Caco-2 (cell line): ENCODE data around the gene RELCH. TPM values are rescaled to one million over a fixed set of nuclear protein-coding genes. Genes with fewer than 3 reads are reported as not detected.

Experiments
- BruUV-seq: library from RNA; stranded (reverse); fragments of 400-500 nt; replicated peaks from 2 replicates; lab custom pipeline; 2021; lab: Mats Ljungman, UMichigan
- CTCF ChIA-PET: fragments of 300-600 bp; sonication (Branson Sonifier 250); formaldehyde crosslinking; loops from one replicate; lab custom pipeline; 2022; ENCODE audit warnings: antibody characterized with exemption; lab: Charles Lee
- POLR2A ChIA-PET: fragments of 300-600 bp; sonication (Branson Sonifier 250); formaldehyde crosslinking; loops from one replicate; lab custom pipeline; 2022; ENCODE audit warnings: antibody characterized with exemption; lab: Charles Lee
- DNase-seq, 2 experiments: peaks; one replicate each; pipeline versions ENCODE4 v3.0.0 to v3.0.0-alpha.2; 2020 to 2022
- H3K27me3 ChIP-seq: replicated peaks from 2 replicates; pipeline ENCODE4 v1.6.0; 2011; ENCODE audit warnings: low read length; ENCODE audit not compliant: control insufficient read depth, insufficient read depth
- H3K36me3 ChIP-seq: 2 replicates; pipeline ENCODE4 v1.5.1; 2011; ENCODE audit warnings: low read length; ENCODE audit not compliant: control insufficient read depth, insufficient read depth
- H3K4me1 ChIP-seq: fragments of 250-450 bp; sonication (Bioruptor Pico); 2 replicates; pipeline ENCODE4 v1.5.1; 2020; ENCODE audit warnings: mild to moderate bottlenecking
- H3K4me3 ChIP-seq: 2 replicates; pipeline ENCODE4 v1.5.1; 2011; ENCODE audit warnings: low read depth, mild to moderate bottlenecking, control low read depth, low read length
- H3K9me3 ChIP-seq: fragments of 250-450 bp; sonication (Bioruptor Pico); 2 replicates; pipeline ENCODE4 v1.5.1; 2020; ENCODE audit warnings: mild to moderate bottlenecking, moderate library complexity
- H3K27ac Mint-ChIP-seq: one replicate; pipeline ENCODE4 v1.8.0; 2022; ENCODE audit warnings: mixed read lengths; ENCODE audit not compliant: unreplicated experiment
- H3K27me3 Mint-ChIP-seq: one replicate; pipeline ENCODE4 v1.8.0; 2022; ENCODE audit warnings: mixed read lengths; ENCODE audit not compliant: insufficient read depth, unreplicated experiment
- H3K36me3 Mint-ChIP-seq: one replicate; pipeline ENCODE4 v1.8.0; 2022; ENCODE audit warnings: mild to moderate bottlenecking, mixed read lengths; ENCODE audit not compliant: insufficient read depth, unreplicated experiment
- H3K4me1 Mint-ChIP-seq: one replicate; pipeline ENCODE4 v1.8.0; 2022; ENCODE audit warnings: low read depth, mixed read lengths; ENCODE audit not compliant: unreplicated experiment
- H3K4me3 Mint-ChIP-seq: one replicate; pipeline ENCODE4 v1.8.0; 2022; ENCODE audit warnings: mild to moderate bottlenecking, moderate library complexity, mixed read lengths; ENCODE audit not compliant: unreplicated experiment
- H3K9me3 Mint-ChIP-seq: one replicate; pipeline ENCODE4 v1.8.0; 2022; ENCODE audit warnings: mixed read lengths; ENCODE audit not compliant: unreplicated experiment
- CTCF ChIP-seq, 2 experiments: fragments of 200-600 bp in 1 of 2; IDR thresholded peaks; 1 replicate in 1 of 2; 2 replicates in 1 of 2; pipeline versions ENCODE4 v1.5.1 to v1.8.0; 2011 to 2022; ENCODE audit warnings: antibody characterized with exemption in 1 of 2, control low read depth in 1 of 2, inconsistent platforms in 1 of 2, low read depth in 1 of 2, low read length in 1 of 2, mild to moderate bottlenecking in 1 of 2, moderate library complexity in 1 of 2; ENCODE audit not compliant: insufficient read depth in 1 of 2, severe bottlenecking in 1 of 2, unreplicated experiment in 1 of 2
- intact Hi-C: fragments of 100-400 bp; cut with micrococcal nuclease; formaldehyde crosslinking; loops from one replicate; pipeline ENCODE4 v1.10.0; 2022; ENCODE audit not compliant: unreplicated experiment
- total RNA-seq: library from RNA; stranded (reverse); gene quantifications from 2 replicates; pipeline ENCODE4 v1.2.3, GENCODE V29; 2022

RELCH gene
- total RNA-seq, 1 experiment from 2014 or later, result 16.8 TPM

DNA sequence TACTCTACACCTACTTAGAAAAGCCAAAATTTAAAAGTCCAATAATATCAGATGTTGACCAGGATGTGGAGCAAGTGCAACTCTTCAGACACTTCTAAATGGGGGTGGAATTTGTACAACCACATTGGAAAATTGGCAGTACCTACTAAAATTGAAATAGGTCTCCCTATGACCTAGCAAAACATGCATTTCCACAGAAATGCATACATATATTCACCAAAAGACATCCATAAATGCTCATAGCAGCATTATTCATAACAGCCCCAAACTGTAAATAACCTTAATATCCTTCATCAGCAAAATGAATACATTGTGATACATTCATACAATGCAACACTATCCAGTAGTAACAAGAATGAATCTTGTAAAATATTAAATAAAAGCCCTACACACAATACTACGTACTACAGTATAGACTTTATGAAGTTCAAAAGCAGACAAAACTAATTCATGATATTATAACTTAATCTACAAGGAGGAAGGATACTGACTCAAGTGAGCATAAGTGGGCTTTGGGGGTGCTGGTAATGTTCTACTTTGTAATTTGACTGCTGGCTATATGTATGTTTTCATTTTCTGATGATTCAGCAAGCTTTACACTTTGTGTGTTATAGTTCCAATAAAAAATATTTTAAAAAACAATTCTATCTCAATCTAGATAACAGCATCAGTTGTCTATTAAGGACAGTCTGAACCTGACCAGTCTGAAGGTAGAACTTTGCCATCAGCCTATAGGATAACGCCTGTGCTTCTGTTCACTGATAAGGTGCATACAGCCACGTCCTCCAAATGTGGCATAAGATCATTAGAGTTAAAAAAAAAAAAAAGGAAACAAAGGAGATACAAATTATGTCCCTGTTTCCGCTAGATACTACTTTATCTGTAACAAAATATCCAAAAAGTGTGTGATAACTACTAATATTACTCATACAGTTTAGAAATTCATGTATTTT is 131.4 kb downstream of the RELCH start:
- ChIA-PET POLR2A (no interaction called here), CTCF (no interaction called here)
- intact Hi-C loops, result no loop called here
- no peak for TF ChIP-seq CTCF (IDR thresholded peaks at IDR 0.05; ENCODE audit: insufficient read depth in 1 of 2, low read depth in 1 of 2, low read length in 1 of 2, severe bottlenecking in 1 of 2, unreplicated experiment in 1 of 2)
- DNase-seq, result no peak
- Mint-ChIP-seq H3K36me3 (no peaks in the 10 kb centered on the region), H3K9me3 (no peaks in the 10 kb centered on the region), H3K4me3 (no peak overlapping the region), H3K27me3 (peaks cover 4% of the 10 kb centered on the region), H3K27ac (no peak overlapping the region), H3K4me1 (no peaks in the 10 kb centered on the region)
- BruUV-seq, result no TSS peak
- H3K4me3 ChIP-seq, result no peak overlapping the region
- H3K9me3 ChIP-seq, result no peaks in the 10 kb centered on the region
- H3K4me1 ChIP-seq, result no peaks in the 10 kb centered on the region
- no peaks in the 10 kb centered on the region for H3K36me3 ChIP-seq
- H3K27me3 ChIP-seq, result no peaks in the 10 kb centered on the region

GRCh38 chr18:62321201-62321600 is 134.1 kb downstream of the RELCH start:
- no peaks in the 10 kb centered on the region for H3K4me1 ChIP-seq
- ChIA-PET POLR2A (no interaction called here), CTCF (interaction anchor here (0.7 kb wide), 1 partner anchor 972 kb away, joined by 5 read pairs; no protein-coding TSS in a partner anchor)
- no peak for TF ChIP-seq CTCF (IDR thresholded peaks at IDR 0.05; ENCODE audit: insufficient read depth in 1 of 2, low read depth in 1 of 2, low read length in 1 of 2, severe bottlenecking in 1 of 2, unreplicated experiment in 1 of 2)
- H3K27me3 Mint-ChIP-seq, result peaks cover 4% of the 10 kb centered on the region
- H3K4me3 Mint-ChIP-seq, result no peak overlapping the region
- H3K27me3 ChIP-seq, result no peaks in the 10 kb centered on the region; the same call in 1 of the 2 replicates
- H3K9me3 ChIP-seq, result no peaks in the 10 kb centered on the region
- H3K36me3 Mint-ChIP-seq, result no peaks in the 10 kb centered on the region
- no peak overlapping the region for H3K4me3 ChIP-seq
- no peak for DNase-seq
- no peak overlapping the region for H3K27ac Mint-ChIP-seq
- no TSS peak for BruUV-seq
- intact Hi-C loops, result no loop called here
- H3K4me1 Mint-ChIP-seq, result no peaks in the 10 kb centered on the region
- no peaks in the 10 kb centered on the region for H3K9me3 Mint-ChIP-seq
- H3K36me3 ChIP-seq, result no peaks in the 10 kb centered on the region

- DNase-seq, result no peak
- no peak overlapping the region for H3K27ac Mint-ChIP-seq
- no peaks in the 10 kb centered on the region; the same call in 1 of the 2 replicates for H3K27me3 ChIP-seq
- no TSS peak for BruUV-seq
- H3K9me3 ChIP-seq, result no peaks in the 10 kb centered on the region
- peaks cover 4% of the 10 kb centered on the region for H3K27me3 Mint-ChIP-seq
- H3K4me1 ChIP-seq, result no peaks in the 10 kb centered on the region
- no peaks in the 10 kb centered on the region for H3K36me3 Mint-ChIP-seq
- no peak overlapping the region for H3K4me3 Mint-ChIP-seq
- peaks cover 7% of the 10 kb centered on the region for H3K4me1 Mint-ChIP-seq
- no peaks in the 10 kb centered on the region for H3K36me3 ChIP-seq
- ChIA-PET POLR2A (no interaction called here), CTCF (no interaction called here)
- H3K4me3 ChIP-seq, result no peak overlapping the region
- H3K9me3 Mint-ChIP-seq, result no peaks in the 10 kb centered on the region
- intact Hi-C loops, result no loop called here
- TF ChIP-seq CTCF (IDR thresholded peaks at IDR 0.05; ENCODE audit: insufficient read depth in 1 of 2, low read depth in 1 of 2, low read length in 1 of 2, severe bottlenecking in 1 of 2, unreplicated experiment in 1 of 2), result no peak
These were observed 136.6 kb downstream of the RELCH start for GRCh38 chr18:62323483-62324180.
